Neural cell (in vitro differentiated cells): Measurements from ENCODE around the gene ELANE. TPM values are rescaled to one million over a fixed set of nuclear protein-coding genes. Genes with fewer than 3 reads are reported as not detected.

Experiments used
- H2AFZ ChIP-seq: fragments of 200-600, 300-800 bp; sonication (generic), shearing (Covaris generic); 2 replicates; pipeline ENCODE4 v1.6.0; 2014; ENCODE audit warnings: low read depth, mild to moderate bottlenecking, antibody characterized with exemption, low read length, moderate library complexity
- H3F3A ChIP-seq: fragments of 200-600 bp; shearing (Covaris generic); 2 replicates; pipeline ENCODE4 v1.6.1; 2016; ENCODE audit warnings: mild to moderate bottlenecking, moderate library complexity, mixed read lengths, antibody characterized with exemption, low read length; ENCODE audit not compliant: insufficient read depth, poor library complexity, severe bottlenecking
- H3K27ac ChIP-seq: fragments of 200-600, 300-800 bp; sonication (generic), shearing (Covaris generic); 2 replicates; pipeline ENCODE4 v1.5.1; 2014; ENCODE audit warnings: mild to moderate bottlenecking, low read length, moderate library complexity
- H3K27me3 ChIP-seq: fragments of 300-800, 200-600 bp; sonication (generic), shearing (Covaris generic); 2 replicates; pipeline ENCODE4 v1.6.0; 2014; ENCODE audit warnings: mild to moderate bottlenecking, low read depth, low read length, moderate library complexity; ENCODE audit not compliant: insufficient read depth
- H3K36me3 ChIP-seq: fragments of 300-800, 200-600 bp; sonication (generic), shearing (Covaris generic); 2 replicates; pipeline ENCODE4 v1.5.1; 2014; ENCODE audit warnings: mild to moderate bottlenecking, antibody characterized with exemption, low read length, moderate library complexity; ENCODE audit not compliant: insufficient read depth
- H3K4me2 ChIP-seq: fragments of 300-800, 200-600 bp; sonication (generic), shearing (Covaris generic); 2 replicates; pipeline ENCODE4 v1.6.0; 2014; ENCODE audit warnings: mild to moderate bottlenecking, low read length
- H3K4me3 ChIP-seq: fragments of 300-800, 200-600 bp; sonication (generic), shearing (Covaris generic); 2 replicates; pipeline ENCODE4 v1.5.1; 2014; ENCODE audit warnings: mild to moderate bottlenecking, low read length, moderate library complexity
- H3K79me2 ChIP-seq: fragments of 200-600 bp; shearing (Covaris generic); replicated peaks from 2 replicates; pipeline ENCODE4 v1.6.0; 2014; ENCODE audit warnings: mild to moderate bottlenecking, low read length, moderate library complexity; ENCODE audit not compliant: insufficient read depth
- H3K9ac ChIP-seq: fragments of 300-800, 200-600 bp; sonication (generic), shearing (Covaris generic); 2 replicates; pipeline ENCODE4 v1.6.1; 2016; ENCODE audit warnings: mild to moderate bottlenecking, low read length, mixed read lengths
- H3K9me2 ChIP-seq: fragments of 200-600 bp; shearing (Covaris generic); 2 replicates; pipeline ENCODE4 v1.6.1; 2016; ENCODE audit warnings: mild to moderate bottlenecking, low read length, mixed read lengths; ENCODE audit not compliant: insufficient read depth
- H3K9me3 ChIP-seq: fragments of 200-600, 300-800 bp; sonication (generic), shearing (Covaris generic); 2 replicates; pipeline ENCODE4 v1.6.1; 2016; ENCODE audit warnings: mild to moderate bottlenecking, mixed run types, low read length, moderate library complexity, mixed read lengths
- H4K20me1 ChIP-seq: fragments of 200-600 bp; shearing (Covaris generic); 2 replicates; pipeline ENCODE4 v1.6.1; 2016; ENCODE audit warnings: mild to moderate bottlenecking, mixed run types; ENCODE audit not compliant: insufficient read depth
- EP300 ChIP-seq: fragments of 450-650 bp; conservative IDR thresholded peaks from 2 replicates; pipeline ENCODE4 v1.6.1; 2014; ENCODE audit warnings: antibody characterized with exemption, mild to moderate bottlenecking, moderate library complexity; ENCODE audit not compliant: poor library complexity, severe bottlenecking
- EZH2 ChIP-seq: fragments of 200-600, 300-800 bp; shearing (Covaris generic), sonication (generic); IDR thresholded peaks from 2 replicates; pipeline ENCODE4 v1.6.1; 2014; ENCODE audit warnings: antibody characterized with exemption, low read length, borderline replicate concordance, mild to moderate bottlenecking; ENCODE audit not compliant: insufficient read depth, poor library complexity, severe bottlenecking
- RAD21 ChIP-seq: fragments of 450-650 bp; conservative IDR thresholded peaks from 2 replicates; pipeline ENCODE4 v1.6.1; 2014; ENCODE audit warnings: antibody characterized with exemption, mild to moderate bottlenecking, moderate library complexity
- REST ChIP-seq: IDR thresholded peaks from 2 replicates; pipeline ENCODE4 v1.6.1; 2012; ENCODE audit warnings: borderline replicate concordance
- SMC3 ChIP-seq: fragments of 450-650 bp; conservative IDR thresholded peaks from 2 replicates; pipeline ENCODE4 v1.6.1; 2014; ENCODE audit warnings: antibody characterized with exemption, mild to moderate bottlenecking, moderate library complexity; ENCODE audit not compliant: poor library complexity
- TAF1 ChIP-seq: IDR thresholded peaks from 2 replicates; pipeline ENCODE4 v1.6.1; 2012; ENCODE audit warnings: low read depth
- polyA plus RNA-seq: library from polyadenylated mRNA; depleted of rRNA; stranded (reverse); fragments of >200 nt; gene quantifications from 2 replicates; pipeline ENCODE4 v1.2.3, GENCODE V29; 2014
- small RNA-seq, 3 experiments: library from RNA; depleted of rRNA; stranded (forward); fragments of <200 nt; gene quantifications; one replicate each; pipeline ENCODE3, GENCODE V24; 2012
- TF ChIP-seq, protein P1 (sequence below): fragments of 450-650 bp; IDR thresholded peaks from 2 replicates; pipeline ENCODE4 v1.5.1; 2014; ENCODE audit warnings: antibody characterized with exemption, mild to moderate bottlenecking, moderate library complexity; ENCODE audit not compliant: poor library complexity, severe bottlenecking

Gene ELANE
- polyA plus RNA-seq, 1 donor from 2014 or later, result not detected

GRCh38 chr19:904545-904944 is 52.4 kb downstream of the ELANE start:
- no peak overlapping the region for H3K4me2 ChIP-seq
- no peaks in the 10 kb centered on the region for H3K27me3 ChIP-seq
- H4K20me1 ChIP-seq, result no peaks in the 10 kb centered on the region
- no peaks in the 10 kb centered on the region for H3K36me3 ChIP-seq
- H3K9ac ChIP-seq, result no peak overlapping the region
- H3K27ac ChIP-seq, result no peak overlapping the region
- peaks cover 4% of the 10 kb centered on the region for H3K79me2 ChIP-seq
- TF ChIP-seq, protein P1, sequence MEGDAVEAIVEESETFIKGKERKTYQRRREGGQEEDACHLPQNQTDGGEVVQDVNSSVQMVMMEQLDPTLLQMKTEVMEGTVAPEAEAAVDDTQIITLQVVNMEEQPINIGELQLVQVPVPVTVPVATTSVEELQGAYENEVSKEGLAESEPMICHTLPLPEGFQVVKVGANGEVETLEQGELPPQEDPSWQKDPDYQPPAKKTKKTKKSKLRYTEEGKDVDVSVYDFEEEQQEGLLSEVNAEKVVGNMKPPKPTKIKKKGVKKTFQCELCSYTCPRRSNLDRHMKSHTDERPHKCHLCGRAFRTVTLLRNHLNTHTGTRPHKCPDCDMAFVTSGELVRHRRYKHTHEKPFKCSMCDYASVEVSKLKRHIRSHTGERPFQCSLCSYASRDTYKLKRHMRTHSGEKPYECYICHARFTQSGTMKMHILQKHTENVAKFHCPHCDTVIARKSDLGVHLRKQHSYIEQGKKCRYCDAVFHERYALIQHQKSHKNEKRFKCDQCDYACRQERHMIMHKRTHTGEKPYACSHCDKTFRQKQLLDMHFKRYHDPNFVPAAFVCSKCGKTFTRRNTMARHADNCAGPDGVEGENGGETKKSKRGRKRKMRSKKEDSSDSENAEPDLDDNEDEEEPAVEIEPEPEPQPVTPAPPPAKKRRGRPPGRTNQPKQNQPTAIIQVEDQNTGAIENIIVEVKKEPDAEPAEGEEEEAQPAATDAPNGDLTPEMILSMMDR, result no peak
- TF ChIP-seq RAD21, result no peak
- TF ChIP-seq REST, result no peak
- no peak for TF ChIP-seq EZH2
- TF ChIP-seq TAF1, result no peak
- TF ChIP-seq SMC3, result no peak
- no peak for TF ChIP-seq EP300
- H2AFZ ChIP-seq, result no peak overlapping the region
- H3F3A ChIP-seq, result no peaks in the 10 kb centered on the region
- H3K4me3 ChIP-seq, result no peak overlapping the region
- H3K9me3 ChIP-seq, result no peaks in the 10 kb centered on the region
- H3K9me2 ChIP-seq, result no peaks in the 10 kb centered on the region

Small RNA genes within 50 kb of the gene (small RNA-seq; reads per million reads assigned to genes)
- gene MIR3187 (0 reads per million in 3 experiments), gene RNU6-9 (2.3 to 18.6 (median 3.6) reads per million in 3 experiments)

Other genes with a start within 250 kb of the ELANE start
- 28.3 TPM in 2 replicates for gene POLRMT, start 218.8 kb upstream of the ELANE start, polyA plus RNA-seq
- 0.48 TPM in 1 of 2 replicates, not detected in the other for gene FGF22, start 212.4 kb upstream of the ELANE start, polyA plus RNA-seq
- gene RNF126, start 189.1 kb upstream of the ELANE start, polyA plus RNA-seq, result 33.7 and 44.8 TPM in 2 replicates
- 3.1 and 6.6 TPM in 2 replicates for gene FSTL3, start 175.9 kb upstream of the ELANE start, polyA plus RNA-seq
- gene PRSS57, start 156.9 kb upstream of the ELANE start, polyA plus RNA-seq, result not detected in 2 replicates
- gene PALM, start 143.4 kb upstream of the ELANE start, polyA plus RNA-seq, result 74.8 and 87.3 TPM in 2 replicates
- 0.24 and 0.98 TPM in 2 replicates for gene MISP, start 101.2 kb upstream of the ELANE start, polyA plus RNA-seq
- 27.3 and 39.0 TPM in 2 replicates for gene PTBP1, start 54.9 kb upstream of the ELANE start, polyA plus RNA-seq
- 239 and 275 TPM in 2 replicates for gene PLPPR3, start 30.3 kb upstream of the ELANE start, polyA plus RNA-seq
- gene AZU1, start 24.5 kb upstream of the ELANE start, polyA plus RNA-seq, result 1.0 and 1.1 TPM in 2 replicates
- 0.54 TPM in 1 of 2 replicates, not detected in the other for gene PRTN3, start 11.3 kb upstream of the ELANE start, polyA plus RNA-seq
- 3.8 and 5.3 TPM in 2 replicates for gene CFD, start 7.4 kb downstream of the ELANE start, polyA plus RNA-seq
- gene MED16, start 40.9 kb downstream of the ELANE start, polyA plus RNA-seq, result 13.3 and 17.0 TPM in 2 replicates
- gene RNU6-9, start 41.2 kb downstream of the ELANE start, polyA plus RNA-seq, result not detected in 2 replicates
- 51.2 and 71.8 TPM in 2 replicates for gene R3HDM4, start 60.9 kb downstream of the ELANE start, polyA plus RNA-seq
- gene KISS1R, start 65.0 kb downstream of the ELANE start, polyA plus RNA-seq, result 0.76 and 5.4 TPM in 2 replicates
- gene ARID3A, start 73.7 kb downstream of the ELANE start, polyA plus RNA-seq, result 5.7 and 11.4 TPM in 2 replicates
- 64.9 and 90.1 TPM in 2 replicates for gene WDR18, start 132.0 kb downstream of the ELANE start, polyA plus RNA-seq
- gene GRIN3B, start 148.1 kb downstream of the ELANE start, polyA plus RNA-seq, result 0.46 and 5.0 TPM in 2 replicates
- 176 and 208 TPM in 2 replicates for gene TMEM259, start 168.8 kb downstream of the ELANE start, polyA plus RNA-seq
- gene RNU6-2, start 169.2 kb downstream of the ELANE start, polyA plus RNA-seq, result not detected in 2 replicates
- gene CNN2, start 174.3 kb downstream of the ELANE start, polyA plus RNA-seq, result 42.8 and 45.3 TPM in 2 replicates
- 51.8 and 75.2 TPM in 2 replicates for gene ABCA7, start 187.8 kb downstream of the ELANE start, polyA plus RNA-seq
- 2.8 and 3.3 TPM in 2 replicates for gene ARHGAP45, start 214.9 kb downstream of the ELANE start, polyA plus RNA-seq
- gene POLR2E, start 243.1 kb downstream of the ELANE start, polyA plus RNA-seq, result 168 and 172 TPM in 2 replicates